Hematopoietic multipotent progenitor cell treated with erythropoietin and hydrocortisone succinate and interleukin-3 and kit ligand, for 15 days (in vitro differentiated cells): ENCODE results near the gene RPGR.

Experiments used
- DNase-seq: peaks from one replicate; pipeline ENCODE4 v3.0.0-alpha.2; 2015; ENCODE audit warnings: low spot score

The RPGR gene, protein sequence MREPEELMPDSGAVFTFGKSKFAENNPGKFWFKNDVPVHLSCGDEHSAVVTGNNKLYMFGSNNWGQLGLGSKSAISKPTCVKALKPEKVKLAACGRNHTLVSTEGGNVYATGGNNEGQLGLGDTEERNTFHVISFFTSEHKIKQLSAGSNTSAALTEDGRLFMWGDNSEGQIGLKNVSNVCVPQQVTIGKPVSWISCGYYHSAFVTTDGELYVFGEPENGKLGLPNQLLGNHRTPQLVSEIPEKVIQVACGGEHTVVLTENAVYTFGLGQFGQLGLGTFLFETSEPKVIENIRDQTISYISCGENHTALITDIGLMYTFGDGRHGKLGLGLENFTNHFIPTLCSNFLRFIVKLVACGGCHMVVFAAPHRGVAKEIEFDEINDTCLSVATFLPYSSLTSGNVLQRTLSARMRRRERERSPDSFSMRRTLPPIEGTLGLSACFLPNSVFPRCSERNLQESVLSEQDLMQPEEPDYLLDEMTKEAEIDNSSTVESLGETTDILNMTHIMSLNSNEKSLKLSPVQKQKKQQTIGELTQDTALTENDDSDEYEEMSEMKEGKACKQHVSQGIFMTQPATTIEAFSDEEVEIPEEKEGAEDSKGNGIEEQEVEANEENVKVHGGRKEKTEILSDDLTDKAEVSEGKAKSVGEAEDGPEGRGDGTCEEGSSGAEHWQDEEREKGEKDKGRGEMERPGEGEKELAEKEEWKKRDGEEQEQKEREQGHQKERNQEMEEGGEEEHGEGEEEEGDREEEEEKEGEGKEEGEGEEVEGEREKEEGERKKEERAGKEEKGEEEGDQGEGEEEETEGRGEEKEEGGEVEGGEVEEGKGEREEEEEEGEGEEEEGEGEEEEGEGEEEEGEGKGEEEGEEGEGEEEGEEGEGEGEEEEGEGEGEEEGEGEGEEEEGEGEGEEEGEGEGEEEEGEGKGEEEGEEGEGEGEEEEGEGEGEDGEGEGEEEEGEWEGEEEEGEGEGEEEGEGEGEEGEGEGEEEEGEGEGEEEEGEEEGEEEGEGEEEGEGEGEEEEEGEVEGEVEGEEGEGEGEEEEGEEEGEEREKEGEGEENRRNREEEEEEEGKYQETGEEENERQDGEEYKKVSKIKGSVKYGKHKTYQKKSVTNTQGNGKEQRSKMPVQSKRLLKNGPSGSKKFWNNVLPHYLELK

DNA sequence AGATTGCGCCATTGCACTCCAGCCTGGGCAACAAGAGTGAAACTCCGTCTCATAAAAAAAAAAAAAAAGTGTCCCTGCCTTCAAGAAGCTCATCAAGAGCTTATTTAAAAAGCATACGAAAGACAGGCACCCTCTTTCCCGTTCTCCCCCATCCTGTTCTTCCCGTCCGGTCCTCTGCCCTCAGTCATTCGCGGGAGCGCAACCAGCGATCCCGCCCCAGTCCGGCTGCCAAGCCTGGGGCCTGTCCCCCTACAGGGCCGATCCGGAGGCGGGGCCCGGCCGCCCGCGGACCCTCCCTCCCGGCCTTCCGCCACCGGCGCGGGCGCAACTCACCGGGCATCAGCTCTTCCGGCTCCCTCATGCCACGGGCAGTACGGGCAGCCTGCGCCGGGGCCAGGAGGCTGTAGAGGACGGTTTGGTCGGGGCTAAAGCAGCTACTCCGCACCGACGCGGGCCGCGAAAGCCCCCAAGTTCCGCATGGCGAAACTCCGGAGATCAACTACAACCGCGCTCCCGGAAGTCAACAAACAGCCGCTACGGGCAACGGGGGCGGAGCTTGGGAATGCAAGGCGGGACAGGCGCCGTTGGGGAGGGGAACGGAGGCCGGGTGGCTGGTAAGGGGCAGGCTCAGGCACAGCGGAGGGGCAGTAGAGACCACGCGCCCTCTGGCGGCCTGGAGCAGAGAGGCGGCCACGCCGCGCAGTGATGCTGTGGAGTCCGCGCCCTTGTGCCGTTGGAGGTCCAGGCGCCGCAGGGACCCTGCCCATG, at the start of gene RPGR:
TSS of gene RPGR (minus strand) at position 503 of the 768 bp plus-strand sequence. CDS start at position 361, 142 bp downstream.
- peak; percentile 85 for DNase-seq

DNA sequence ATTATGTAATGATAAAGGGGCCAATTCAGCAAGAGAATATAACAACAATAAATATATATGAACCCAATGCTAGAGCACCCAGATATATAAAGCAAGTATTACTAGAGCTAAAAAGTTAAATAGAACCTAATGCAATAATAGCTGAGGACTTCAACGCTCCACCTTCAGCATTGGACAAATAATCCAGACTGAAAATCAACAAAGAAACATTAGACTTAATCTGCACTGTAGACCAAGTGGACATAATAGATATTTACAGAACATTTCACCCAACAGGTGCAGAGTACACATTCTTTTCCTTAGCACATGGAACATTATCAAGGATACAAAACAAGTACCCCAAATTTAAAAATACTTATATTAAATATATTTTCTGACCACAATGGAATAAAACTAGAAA, 49.4 kb upstream of the RPGR start:
- DNase-seq: no peak

GRCh38 chrX:38375891-38376290, 48.6 kb upstream of the RPGR start:
- no peak for DNase-seq

GRCh38 chrX:38374431-38374830, 47.1 kb upstream of the RPGR start:
- DNase-seq: no peak

- no peak for DNase-seq
These were observed 44.3 kb upstream of the RPGR start for GRCh38 chrX:38371641-38372040.

- no peak for DNase-seq
These were observed 41.5 kb upstream of the RPGR start for GRCh38 chrX:38368774-38369173.

- no peak for DNase-seq
These were observed 38.6 kb upstream of the RPGR start for GRCh38 chrX:38365954-38366353.

GRCh38 chrX:38363046-38363445, 35.7 kb upstream of the RPGR start:
- DNase-seq: no peak

DNA sequence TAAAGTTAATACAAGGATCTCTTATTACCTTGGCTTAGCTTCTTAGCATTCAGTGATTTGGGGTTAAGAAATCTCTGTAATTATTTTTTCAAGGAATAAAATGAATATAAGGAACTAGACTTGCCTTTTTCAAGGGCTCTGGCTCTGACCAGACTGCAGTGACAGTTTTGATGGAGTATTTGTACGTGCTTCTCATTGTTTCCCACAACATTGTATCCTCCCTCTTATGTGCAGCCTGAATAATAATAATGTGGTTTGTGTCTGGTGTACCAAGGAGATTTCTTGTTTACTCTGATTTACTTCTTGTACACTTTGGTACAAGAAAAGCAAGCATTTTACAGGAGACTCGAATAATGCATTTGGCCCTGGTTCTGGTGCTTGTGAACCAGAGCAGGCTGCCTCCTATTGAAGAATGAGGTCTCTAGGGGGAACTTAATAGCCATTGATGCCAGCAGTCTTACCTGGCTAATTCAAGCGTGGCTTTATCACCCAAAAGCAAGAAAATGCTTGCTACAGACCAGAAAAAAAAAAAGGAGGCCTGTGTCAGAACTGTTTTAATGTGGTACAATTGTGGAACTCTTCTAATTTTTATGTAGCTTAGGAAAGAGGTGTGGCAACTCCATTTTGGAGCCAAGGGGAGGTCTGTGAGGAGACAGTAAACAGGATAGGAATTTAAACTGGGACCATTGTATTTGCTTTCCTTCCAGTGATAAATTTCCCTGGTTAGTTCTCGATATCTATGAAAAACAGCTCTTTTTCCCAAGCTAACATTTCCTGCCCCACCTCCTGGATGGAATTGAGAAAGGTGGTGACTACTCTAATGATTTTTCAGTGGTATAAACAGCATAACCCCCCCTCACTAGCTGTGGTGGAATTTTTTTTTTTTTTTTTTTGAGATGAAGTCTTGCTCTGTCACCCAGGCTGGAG, 30.7 kb upstream of the RPGR start:
- DNase-seq: no peak

GRCh38 chrX:38356401-38356800, 29.1 kb upstream of the RPGR start:
- DNase-seq: no peak

- no peak for DNase-seq
These were observed 25.1 kb upstream of the RPGR start, which contains the start of gene OTC for GRCh38 chrX:38352362-38352761. Gene OTC (plus strand): TSS chrX:38352604. CDS start chrX:38352697, 93 bp downstream.

- no peak for DNase-seq
These were observed 24.0 kb upstream of the RPGR start for GRCh38 chrX:38351346-38351745.

DNA sequence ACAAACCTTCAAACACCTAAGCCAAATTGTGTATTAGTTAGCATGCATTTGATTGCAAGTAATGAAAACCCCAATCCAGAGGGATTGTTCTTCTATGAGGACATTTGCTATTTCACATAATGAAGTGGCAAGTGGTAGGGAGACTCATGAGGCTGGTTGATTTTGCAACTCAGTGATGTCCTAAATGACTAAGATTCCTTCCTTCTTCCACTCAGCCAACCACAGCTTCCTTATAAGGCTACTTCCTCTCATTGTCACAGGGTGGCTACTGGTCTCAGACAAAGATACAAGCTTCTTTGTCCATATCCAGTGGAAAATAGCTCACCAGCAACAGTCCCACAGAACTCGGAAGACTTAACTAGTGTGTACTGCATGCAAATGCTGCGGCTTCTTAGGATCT, 19.8 kb upstream of the RPGR start:
- no peak for DNase-seq

- no peak for DNase-seq
These were observed 18.8 kb upstream of the RPGR start for GRCh38 chrX:38346150-38346549.

GRCh38 chrX:38342853-38343778, 15.8 kb upstream of the RPGR start:
- DNase-seq: no peak

- DNase-seq: no peak
These were observed 14.1 kb upstream of the RPGR start for GRCh38 chrX:38341442-38341841.

DNA sequence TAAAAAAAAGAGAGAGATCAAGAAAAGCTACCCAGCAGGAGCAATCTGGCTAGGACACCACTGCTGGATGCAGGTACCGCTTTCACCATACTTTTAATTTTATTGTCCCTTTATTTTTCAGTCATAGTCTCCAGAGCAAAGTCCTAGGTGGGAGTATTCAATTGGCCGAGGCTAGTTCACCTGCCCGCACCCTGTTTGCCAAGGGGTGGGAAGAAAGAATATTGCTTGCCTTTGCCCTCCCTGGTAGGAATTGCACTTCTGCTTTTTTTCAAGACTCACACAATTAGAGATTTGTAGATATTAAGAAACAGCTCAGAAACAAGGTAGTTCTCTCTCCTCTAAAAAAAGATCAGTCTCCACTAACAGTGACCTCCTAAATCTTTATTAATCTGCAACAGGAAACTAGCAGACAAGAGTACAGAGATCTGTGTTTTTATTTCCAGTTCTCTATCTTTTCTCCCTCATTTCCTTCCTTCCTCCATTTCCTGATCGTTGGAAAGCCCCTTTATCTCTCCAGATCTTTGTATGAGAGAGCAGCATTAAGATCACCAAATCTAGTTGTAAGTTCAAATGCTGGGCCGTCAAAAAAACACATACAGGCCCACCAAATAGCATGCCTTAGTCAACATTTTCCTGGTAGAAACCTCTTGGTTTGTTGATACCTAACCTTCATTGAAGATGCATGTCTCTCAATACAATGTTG, 9.4 kb upstream of the RPGR start:
- DNase-seq: no peak

DNA sequence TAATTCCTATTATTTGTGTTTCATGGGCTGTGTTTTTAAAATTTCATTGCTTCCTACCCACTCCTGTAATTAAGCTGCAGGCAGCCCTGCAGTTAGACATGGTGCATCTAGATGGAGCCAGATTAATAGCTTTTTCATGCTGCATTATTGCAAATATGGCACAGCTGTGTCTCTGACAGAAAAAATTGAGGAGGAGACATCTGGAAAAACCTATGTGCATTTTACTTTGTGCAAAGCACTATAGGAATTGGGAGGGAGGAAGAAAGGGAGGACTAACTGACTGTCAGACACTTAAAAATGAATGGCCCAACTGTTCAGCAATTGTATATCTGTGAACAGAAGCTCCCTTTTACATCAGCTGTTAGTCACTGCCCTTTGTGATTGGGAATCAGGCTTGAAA, 8.1 kb upstream of the RPGR start:
- DNase-seq: no peak

DNA sequence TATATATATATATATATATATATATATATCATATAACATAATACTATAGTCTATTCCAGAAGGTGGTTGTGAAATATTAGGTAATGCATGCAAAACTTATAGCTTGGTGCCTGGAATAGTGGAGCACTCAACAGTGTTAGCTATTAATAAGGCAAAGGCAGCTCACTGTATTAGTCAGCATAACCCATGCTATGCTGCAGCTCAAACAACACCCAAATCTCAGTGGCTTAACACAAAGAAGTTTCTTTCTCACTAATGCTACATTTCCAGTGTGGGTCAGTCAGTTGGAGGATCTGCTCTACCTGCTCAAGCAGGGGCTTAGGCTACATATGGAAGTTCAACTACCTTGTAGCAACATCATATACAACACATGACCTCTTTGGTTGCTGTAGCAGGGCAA, 5.2 kb upstream of the RPGR start:
- no peak for DNase-seq
